Cardiac muscle cell (in vitro differentiated cells and primary cell): Measurements from ENCODE around the gene FAM161B. TPM values are rescaled to one million over a fixed set of nuclear protein-coding genes. Genes with fewer than 3 reads are reported as not detected.

ENCODE experiments used
- DNase-seq, 2 donors: peaks; one replicate each; pipeline versions ENCODE4 v3.0.0 to v3.0.0-alpha.2; 2010 to 2017; ENCODE audit warnings: low read depth in 1 of 2, low spot score in 1 of 2
- H3K27ac ChIP-seq: fragments of 200-600 bp; sonication (generic); 2 replicates; pipeline ENCODE4 v1.5.1; 2016
- H3K27me3 ChIP-seq: fragments of 200-600 bp; sonication (generic); 2 replicates; pipeline ENCODE4 v1.6.0; 2016; ENCODE audit warnings: control low read depth
- H3K36me3 ChIP-seq: fragments of 200-600 bp; sonication (generic); 2 replicates; pipeline ENCODE4 v1.5.1; 2016; ENCODE audit warnings: control low read depth
- H3K4me1 ChIP-seq: fragments of 200-600 bp; sonication (generic); 2 replicates; pipeline ENCODE4 v1.8.1; 2017; ENCODE audit warnings: low read depth, mild to moderate bottlenecking, mixed run types
- H3K4me3 ChIP-seq: fragments of 200-600 bp; sonication (generic); 2 replicates; pipeline ENCODE4 v1.5.1; 2016; ENCODE audit warnings: mild to moderate bottlenecking
- H3K9me3 ChIP-seq: fragments of 200-600 bp; sonication (generic); 2 replicates; pipeline ENCODE4 v1.5.1; 2017; ENCODE audit warnings: low read depth, mild to moderate bottlenecking, control low read depth
- polyA plus RNA-seq: library from polyadenylated mRNA; unstranded; fragments of >200 nt; fragmentation: Nextera tagmentation; extraction: Ambion mirVana; gene quantifications from 2 replicates; pipeline ENCODE4 v1.2.1, GENCODE V29; 2016
- total RNA-seq: library from RNA; depleted of rRNA; stranded (reverse); fragments of >200 nt; gene quantifications from 2 replicates; pipeline ENCODE4 v1.2.3, GENCODE V29; 2016
- TF ChIP-seq, protein P1 (sequence below): IDR thresholded peaks from 2 replicates; pipeline ENCODE4 v1.5.1; 2012; ENCODE audit warnings: low read depth, mild to moderate bottlenecking, low read length

Gene FAM161B
- total and polyA plus RNA-seq, 2 experiments from 2014 or later: 1.5 to 4.0 TPM

DNA sequence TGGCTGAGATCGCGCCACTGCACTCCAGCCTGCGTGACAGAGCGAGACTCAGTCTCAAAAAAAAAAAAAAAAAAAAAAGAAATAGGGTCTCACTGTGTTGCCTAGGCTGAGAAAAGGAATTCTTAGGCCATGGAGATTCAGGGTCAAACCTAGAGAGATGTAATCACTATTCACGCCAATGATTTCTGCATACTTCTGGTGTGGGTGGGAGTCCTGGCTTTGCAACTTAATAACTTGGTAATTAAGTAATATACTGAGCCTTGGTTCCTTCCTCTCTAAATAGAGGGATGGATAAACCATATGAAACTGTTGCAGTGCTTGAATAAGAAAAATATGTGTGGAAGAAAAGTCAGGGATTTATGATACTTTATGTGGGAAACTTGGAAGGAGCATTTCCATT lies 60.5 kb downstream of the FAM161B start:
- Histone ChIP-seq H3K27ac (no peak overlapping the region), H3K27me3 (no peaks in the 10 kb centered on the region), H3K9me3 (no peaks in the 10 kb centered on the region), H3K4me1 (peaks cover 16% of the 10 kb centered on the region), H3K36me3 (peaks cover 6% of the 10 kb centered on the region), H3K4me3 (no peak overlapping the region)
- DNase-seq: no peak
- TF ChIP-seq, protein P1, sequence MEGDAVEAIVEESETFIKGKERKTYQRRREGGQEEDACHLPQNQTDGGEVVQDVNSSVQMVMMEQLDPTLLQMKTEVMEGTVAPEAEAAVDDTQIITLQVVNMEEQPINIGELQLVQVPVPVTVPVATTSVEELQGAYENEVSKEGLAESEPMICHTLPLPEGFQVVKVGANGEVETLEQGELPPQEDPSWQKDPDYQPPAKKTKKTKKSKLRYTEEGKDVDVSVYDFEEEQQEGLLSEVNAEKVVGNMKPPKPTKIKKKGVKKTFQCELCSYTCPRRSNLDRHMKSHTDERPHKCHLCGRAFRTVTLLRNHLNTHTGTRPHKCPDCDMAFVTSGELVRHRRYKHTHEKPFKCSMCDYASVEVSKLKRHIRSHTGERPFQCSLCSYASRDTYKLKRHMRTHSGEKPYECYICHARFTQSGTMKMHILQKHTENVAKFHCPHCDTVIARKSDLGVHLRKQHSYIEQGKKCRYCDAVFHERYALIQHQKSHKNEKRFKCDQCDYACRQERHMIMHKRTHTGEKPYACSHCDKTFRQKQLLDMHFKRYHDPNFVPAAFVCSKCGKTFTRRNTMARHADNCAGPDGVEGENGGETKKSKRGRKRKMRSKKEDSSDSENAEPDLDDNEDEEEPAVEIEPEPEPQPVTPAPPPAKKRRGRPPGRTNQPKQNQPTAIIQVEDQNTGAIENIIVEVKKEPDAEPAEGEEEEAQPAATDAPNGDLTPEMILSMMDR: no peak

DNA sequence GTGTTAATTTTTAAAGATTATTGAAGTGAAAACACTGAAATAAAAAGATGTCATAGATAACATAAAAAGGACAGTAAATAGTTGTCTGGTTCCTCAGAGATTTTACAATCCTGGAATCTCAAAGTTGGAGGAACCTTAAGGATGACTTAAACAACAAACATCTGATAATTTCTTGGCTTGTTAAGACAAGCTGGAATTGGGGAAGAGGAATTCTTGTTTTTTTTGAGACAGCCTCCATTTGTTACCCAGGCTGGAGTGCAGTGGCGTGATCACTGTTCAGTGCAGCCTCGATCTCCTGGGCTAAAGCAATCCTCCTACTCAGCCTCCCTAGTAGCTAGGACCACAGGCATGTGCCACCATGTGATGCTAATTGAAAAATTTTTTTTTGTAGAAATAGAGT lies 60.9 kb downstream of the FAM161B start:
- H3K9me3 ChIP-seq: no peaks in the 10 kb centered on the region
- H3K4me1 ChIP-seq: peaks cover 16% of the 10 kb centered on the region
- TF ChIP-seq, protein P1: no peak
- H3K27me3 ChIP-seq: no peaks in the 10 kb centered on the region
- H3K36me3 ChIP-seq: peaks cover 5% of the 10 kb centered on the region
- H3K27ac ChIP-seq: no peak overlapping the region
- H3K4me3 ChIP-seq: no peak overlapping the region
- DNase-seq: peak in 1 of 2 donors; percentile 12

DNA sequence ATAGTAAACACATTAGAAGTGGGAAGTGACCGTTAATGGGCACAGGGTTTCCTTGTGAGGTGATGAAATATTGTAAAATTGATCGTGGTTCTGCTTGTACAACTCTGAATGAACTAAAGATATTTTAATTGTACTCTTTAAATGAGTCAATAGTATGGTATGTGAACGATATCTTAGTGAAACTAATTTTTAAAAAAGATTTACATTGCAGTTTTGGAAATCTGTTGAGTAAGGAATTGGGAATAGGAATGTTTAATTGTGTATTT lies 61.5 kb downstream of the FAM161B start:
- Histone ChIP-seq H3K27ac (no peak overlapping the region), H3K9me3 (no peaks in the 10 kb centered on the region), H3K36me3 (no peaks in the 10 kb centered on the region), H3K4me1 (peaks cover 16% of the 10 kb centered on the region), H3K4me3 (peak overlapping the region; percentile 77), H3K27me3 (no peaks in the 10 kb centered on the region)
- TF ChIP-seq, protein P1: no peak
- DNase-seq: peak in 1 of 2 donors; percentile 16

DNA sequence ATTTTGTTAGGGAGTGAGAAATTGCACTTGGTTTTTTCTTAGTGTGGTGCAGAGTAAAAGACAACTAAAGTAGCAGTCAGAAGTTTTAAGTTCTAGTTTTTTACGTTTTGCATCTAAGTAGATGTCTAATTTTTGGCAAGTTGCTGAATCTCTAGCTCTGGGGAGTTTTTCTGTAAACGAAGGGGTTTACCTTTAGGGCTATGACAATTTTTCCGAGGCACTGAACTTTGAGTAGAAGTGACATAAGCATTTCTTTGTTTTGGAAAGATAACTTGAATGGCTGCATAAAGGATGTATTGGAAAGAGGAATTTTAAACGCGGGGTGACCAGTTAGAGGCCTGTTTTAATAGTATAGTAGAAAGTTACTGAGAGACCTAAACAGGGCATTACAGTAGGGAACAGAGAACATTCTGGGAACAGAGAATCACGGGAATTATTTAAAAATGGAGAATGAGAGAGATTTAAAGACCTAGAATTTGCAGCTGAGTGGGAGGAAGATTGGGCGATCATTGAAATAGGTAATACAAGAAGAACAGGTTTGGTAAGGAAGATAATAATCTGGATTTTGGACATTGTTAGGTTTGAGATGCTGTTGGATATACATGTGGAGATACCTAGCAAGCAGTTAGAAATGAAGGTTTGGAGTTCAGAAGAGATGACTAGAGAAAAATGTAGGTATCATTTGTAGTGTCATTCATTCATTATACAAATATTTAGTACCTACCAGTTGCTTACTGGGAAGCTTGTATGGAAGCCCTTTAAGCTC lies 62.0 kb downstream of the FAM161B start:
- no peak for DNase-seq
- Histone ChIP-seq H3K27ac (peak overlapping the region; percentile 92), H3K36me3 (no peaks in the 10 kb centered on the region), H3K4me1 (peaks cover 16% of the 10 kb centered on the region), H3K4me3 (peak overlapping the region; percentile 77), H3K9me3 (no peaks in the 10 kb centered on the region), H3K27me3 (no peaks in the 10 kb centered on the region)
- TF ChIP-seq, protein P1: no peak

DNA sequence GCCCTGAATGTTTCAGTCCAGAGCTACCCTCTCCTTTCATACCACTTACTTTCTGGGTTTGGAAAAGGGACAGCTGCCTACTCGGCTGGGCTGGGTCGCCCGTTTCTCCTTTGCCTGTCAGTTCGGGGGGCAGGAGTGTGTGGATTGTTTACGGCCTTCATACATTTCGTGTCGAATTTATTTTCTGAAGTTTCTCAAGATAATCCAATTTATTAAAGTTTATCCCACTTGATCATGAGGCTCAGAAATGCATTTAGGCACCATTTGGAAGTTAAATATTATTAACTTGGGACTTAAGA lies 62.6 kb downstream of the FAM161B start:
- Histone ChIP-seq H3K4me1 (peaks cover 16% of the 10 kb centered on the region), H3K36me3 (no peaks in the 10 kb centered on the region), H3K27me3 (no peaks in the 10 kb centered on the region), H3K9me3 (no peaks in the 10 kb centered on the region), H3K4me3 (peak overlapping the region; percentile 77), H3K27ac (peak overlapping the region; percentile 92)
- DNase-seq: peak in 1 of 2 donors; percentile 37
- TF ChIP-seq, protein P1: no peak
